Right lobe of liver (tissue), 6 donors: ENCODE results near the gene RALGPS1. TPM values are rescaled to one million over a fixed set of nuclear protein-coding genes. Genes with fewer than 3 reads are reported as not detected.

Experiments used
- ATAC-seq, 4 donors: fragments of 200-7000 bp; cut with Tn5 transposase; one replicate each; pipeline ENCODE4 v1.9.1; 2020; ENCODE audit warnings: mild to moderate bottlenecking in 4 of 4, moderate library complexity in 4 of 4
- DNase-seq, 3 donors: peaks; one replicate each; pipeline ENCODE4 v3.0.0-alpha.2; 2020
- H3K27ac ChIP-seq, 3 donors: fragments of 200-600 bp; one replicate each; pipeline ENCODE4 v1.8.0; 2022
- H3K27me3 ChIP-seq, 2 donors: fragments of 200-600 bp; one replicate each; pipeline ENCODE4 v1.8.0; 2022
- H3K36me3 ChIP-seq, 4 donors: fragments of 200-600 bp; sonication (generic) in 1 of 4; one replicate each; pipeline versions ENCODE4 v1.5.1 to v1.8.0; 2017 to 2022; ENCODE audit warnings: control low read depth in 1 of 4
- H3K4me1 ChIP-seq, 4 donors: fragments of 200-600 bp; sonication (generic) in 1 of 4; one replicate each; pipeline versions ENCODE4 v1.5.1 to v1.8.0; 2017 to 2022; ENCODE audit warnings: control low read depth in 1 of 4
- H3K4me3 ChIP-seq, 3 donors: fragments of 200-600 bp; one replicate each; pipeline ENCODE4 v1.8.0; 2022
- H3K9me3 ChIP-seq, 4 donors: fragments of 200-600 bp; sonication (generic) in 1 of 4; one replicate each; pipeline versions ENCODE4 v1.5.1 to v1.8.0; 2017 to 2022; ENCODE audit warnings: control low read depth in 1 of 4
- CTCF ChIP-seq, 4 donors: fragments of 200-600 bp in 3 of 4; fragments of 450-650 bp in 1 of 4; IDR thresholded peaks; one replicate each; pipeline versions ENCODE4 v1.5.1 to v1.8.0; 2016 to 2022; ENCODE audit warnings: antibody characterized with exemption in 4 of 4, mild to moderate bottlenecking in 2 of 4
- POLR2A ChIP-seq: fragments of 450-650 bp; IDR thresholded peaks from one replicate; pipeline ENCODE4 v1.6.1; 2017; ENCODE audit warnings: antibody characterized with exemption, mild to moderate bottlenecking
- WGBS: methylation state at CpG from one replicate; pipeline ENCODE4 v1.1.6; 2018; ENCODE audit warnings: low coverage, low lambda C conversion rate; ENCODE audit not compliant: insufficient coverage; ENCODE audit errors: missing lambda C conversion rate; 5-methylcytosine and 5-hydroxymethylcytosine counted together
- intact Hi-C, 2 donors: fragments of 100-400 bp; cut with DNase I; formaldehyde crosslinking; loops; one replicate each; pipeline versions ENCODE4 v1.11.2 to v1.14.1; 2022
- total RNA-seq, 6 experiments: library from RNA; depleted of rRNA in 2 of 6; stranded (reverse); fragments of >200 nt in 2 of 6; fragmentation: NEBNext Ultra II Directional in 3 of 6; extraction: Animal tissue kit (Norgen Biotek cat#: 25700) in 3 of 6; gene quantifications; one replicate each; pipeline versions ENCODE4 v1.1.0 to v1.2.4, GENCODE V29; 2016 to 2023
- donor health status: DM: no; HTN: yes; CAD: no.
- donor health status: DM: no; HTN: no; CAD: no.
- donor health status: DM: no; HTN: no; CAD: no.
- donor health status: DM: no; HTN: yes; CAD: no.
- donor health status: DM: no; HTN: yes; CAD: no.

Gene RALGPS1
- total RNA-seq, 6 experiments from 2014 or later = 1.2 to 3.8 (median 2.4) TPM

- no peak overlapping the region for H3K27ac ChIP-seq
- intact Hi-C loops = no loop called here
- H3K36me3 ChIP-seq = no peaks in the 10 kb centered on the region
- no peaks in the 10 kb centered on the region for H3K27me3 ChIP-seq
- 100% methylated on average over 3 of the region's 3 CpGs for WGBS
- ATAC-seq (no peak), DNase-seq (peak in 2 of 3 donors; percentile 10 to 34)
- peaks cover 0 to 11% (median 0%) of the 10 kb centered on the region in 4 donors for H3K4me1 ChIP-seq
- no peak for TF ChIP-seq POLR2A
- TF ChIP-seq CTCF (IDR thresholded peaks at IDR 0.05) = no peak
- no peaks in the 10 kb centered on the region for H3K9me3 ChIP-seq
- H3K4me3 ChIP-seq = no peak overlapping the region
Observed at GRCh38 chr9:127177665-127178265, 263.2 kb downstream of the RALGPS1 start.

- ATAC-seq (peak; percentile 43 to 57 (median 47)), DNase-seq (peak in 2 of 3 donors; percentile 42 to 55)
- Histone ChIP-seq H3K4me1 (peaks cover 0 to 11% (median 0%) of the 10 kb centered on the region in 4 donors), H3K9me3 (no peaks in the 10 kb centered on the region), H3K36me3 (no peaks in the 10 kb centered on the region), H3K27me3 (no peaks in the 10 kb centered on the region), H3K27ac (no peak overlapping the region), H3K4me3 (no peak overlapping the region)
- TF ChIP-seq POLR2A = no peak
- no peak for TF ChIP-seq CTCF (IDR thresholded peaks at IDR 0.05)
- 47% methylated on average over 6 of the region's 12 CpGs for WGBS
- intact Hi-C loops = no loop called here
Observed at GRCh38 chr9:127178686-127179632, 264.4 kb downstream of the RALGPS1 start.

- 38% methylated on average over 4 of the region's 15 CpGs for WGBS
- DNase-seq (peak in 2 of 3 donors; percentile 27 to 38), ATAC-seq (peak in 3 of 4 donors; percentile 16 to 64 (median 39))
- Histone ChIP-seq H3K4me3 (no peak overlapping the region), H3K27ac (no peak overlapping the region), H3K4me1 (peaks cover 0 to 11% (median 0%) of the 10 kb centered on the region in 4 donors), H3K9me3 (no peaks in the 10 kb centered on the region), H3K27me3 (no peaks in the 10 kb centered on the region), H3K36me3 (no peaks in the 10 kb centered on the region)
- intact Hi-C loops = no loop called here
- no peak for TF ChIP-seq CTCF (IDR thresholded peaks at IDR 0.05)
- TF ChIP-seq POLR2A = no peak
Observed at GRCh38 chr9:127179633-127180441, 265.3 kb downstream of the RALGPS1 start.
